AML-193 (cell line): ENCODE results near the gene ANKFY1.
"Not testable (repeated sequence)": the region's sequence is repeated elsewhere in the genome, so short reads cannot be mapped to it uniquely, and the experiment has no call there.

Source experiments
- DNase-seq, 2 experiments: peaks; one replicate each; lab custom pipeline; 2025; lab: John Stamatoyannopoulos, UW

The ANKFY1 gene

DNA sequence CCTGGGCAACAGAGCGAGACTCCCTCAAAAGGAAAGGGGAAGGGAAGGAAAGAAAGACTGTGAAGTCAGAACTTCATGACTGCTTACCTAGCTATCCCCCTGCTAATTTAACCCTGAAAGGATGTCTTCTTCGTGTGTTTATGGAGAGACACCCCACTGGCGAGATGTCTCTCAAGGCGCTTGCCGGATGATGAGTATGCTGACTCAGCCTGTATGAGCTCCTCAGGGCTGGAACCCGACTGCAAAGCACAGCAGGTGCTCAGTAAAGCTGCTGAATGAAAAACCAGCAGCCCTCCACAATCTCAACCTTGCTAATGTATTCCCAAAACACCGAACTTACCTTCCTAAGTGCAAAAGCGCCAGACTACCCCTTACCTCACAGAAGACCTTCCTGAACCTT lies 2.3 kb downstream of the ANKFY1 start:
- no peak for DNase-seq

GRCh38 chr17:4258867-4259266 lies 4.9 kb downstream of the ANKFY1 start:
- no peak for DNase-seq

DNA sequence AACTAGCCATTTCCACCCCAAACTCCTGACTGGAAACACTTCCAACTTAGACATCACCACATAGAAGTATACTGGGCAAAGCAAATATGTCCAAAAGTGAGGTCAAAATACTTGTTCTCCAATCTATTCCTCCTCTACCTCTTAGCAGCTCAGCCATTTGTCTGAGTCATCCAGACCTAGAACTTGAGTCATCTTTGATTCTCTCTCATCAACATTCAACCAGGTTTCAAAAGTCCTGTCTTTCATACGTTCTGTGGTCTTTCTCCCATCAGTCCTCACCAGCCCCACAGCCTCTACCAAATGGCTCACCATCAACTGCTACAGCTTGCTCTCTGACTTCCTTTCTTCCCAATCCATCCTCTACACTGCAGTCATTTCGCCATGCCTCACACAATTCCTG lies 6.8 kb downstream of the ANKFY1 start:
- no peak for DNase-seq

- not testable (repeated sequence) for DNase-seq
These were observed 8.5 kb downstream of the ANKFY1 start for GRCh38 chr17:4255271-4255670.

GRCh38 chr17:4250887-4251286 lies 12.9 kb downstream of the ANKFY1 start:
- no peak for DNase-seq

DNA sequence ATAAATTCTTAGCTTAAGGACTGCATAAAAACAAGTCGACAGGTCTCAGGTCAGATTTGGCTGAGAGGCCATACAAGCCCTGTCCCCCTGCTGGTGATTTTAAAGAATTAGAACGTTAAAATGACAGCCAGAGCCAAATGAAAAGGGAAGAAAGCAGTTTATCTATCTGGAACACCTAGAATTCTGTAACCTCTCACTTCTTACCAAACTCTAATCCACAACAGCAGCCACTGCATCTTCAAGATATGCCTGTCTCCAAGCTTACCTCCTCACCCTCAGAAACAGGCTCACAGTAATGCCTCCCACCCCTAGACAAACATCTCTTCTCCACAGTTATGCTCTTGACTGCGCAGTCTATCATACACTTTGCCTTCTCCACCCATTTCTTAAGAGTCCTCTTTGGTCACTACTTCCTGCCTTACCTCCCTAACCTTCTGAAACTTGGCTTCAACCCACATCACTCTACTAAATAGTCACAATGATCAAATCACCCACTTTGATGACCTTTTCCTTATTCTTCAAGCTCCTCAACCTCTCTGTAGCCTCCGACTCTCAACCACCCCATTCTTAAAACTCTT lies 14.2 kb downstream of the ANKFY1 start:
- DNase-seq = peak; percentile 21 to 41

DNA sequence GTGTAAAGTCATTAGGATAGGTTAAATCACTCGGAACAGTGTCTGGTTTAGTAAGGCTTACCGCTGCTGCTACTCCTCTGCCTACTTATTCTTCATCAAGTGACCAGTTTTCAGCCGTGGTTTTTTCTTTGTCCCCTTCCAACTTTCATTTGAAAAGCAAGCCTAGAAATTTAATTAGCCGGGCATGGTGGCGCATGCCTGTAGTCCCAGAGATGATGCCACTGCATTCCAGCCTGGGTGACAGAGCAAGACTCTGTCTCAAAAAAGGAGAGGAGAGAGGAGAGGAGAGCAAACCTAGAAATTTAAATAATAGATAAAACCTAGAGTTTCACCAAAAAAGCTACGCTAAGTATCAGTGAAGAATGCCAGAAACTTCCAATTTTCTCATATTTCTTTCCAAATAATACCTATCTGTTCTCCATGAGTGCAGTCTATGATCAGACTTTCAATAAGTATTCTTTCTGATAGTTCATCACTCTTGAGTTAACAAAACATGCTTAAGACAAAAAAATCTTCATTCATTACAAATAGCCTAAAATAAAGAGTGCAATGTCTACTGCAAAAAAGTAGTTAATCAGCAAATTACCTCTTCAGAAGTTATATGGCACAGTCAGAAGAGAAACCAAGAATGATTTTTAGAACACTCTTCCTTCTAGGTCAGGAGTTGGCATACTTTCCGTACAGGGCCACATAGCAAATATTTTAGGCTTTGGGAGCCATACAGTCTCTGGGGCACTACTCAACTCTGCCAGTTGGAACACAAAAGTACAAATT lies 15.1 kb downstream of the ANKFY1 start:
- DNase-seq = no peak

- DNase-seq = no peak
These were observed 15.8 kb downstream of the ANKFY1 start for GRCh38 chr17:4247971-4248388.

DNA sequence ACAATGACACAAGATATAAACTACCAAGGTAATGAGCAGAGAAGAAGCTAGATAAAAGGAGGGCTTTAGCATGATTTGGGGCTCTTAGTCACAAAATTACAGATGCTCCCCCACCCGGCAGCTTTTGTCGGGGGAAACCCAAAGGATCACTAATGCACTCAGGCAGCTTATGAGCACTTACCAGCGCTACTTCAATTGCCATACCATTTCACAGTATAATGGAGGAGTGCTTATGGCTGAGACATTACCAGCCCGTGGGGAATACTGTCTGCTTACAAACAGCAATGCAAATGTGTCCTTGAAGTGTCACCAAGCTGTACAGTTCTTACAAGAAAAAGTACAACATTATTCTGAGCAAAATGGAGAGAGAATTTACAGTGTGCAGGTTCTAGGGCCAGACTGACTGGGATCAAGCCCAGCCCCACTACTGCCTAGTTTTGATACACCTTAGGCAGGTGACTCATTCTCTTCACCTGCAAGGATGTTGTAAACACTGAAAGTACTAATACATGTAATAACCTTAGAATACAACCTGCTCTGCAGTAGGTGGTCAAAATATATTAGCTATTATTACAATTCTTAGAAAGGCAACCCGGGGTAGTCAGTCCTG lies 16.3 kb downstream of the ANKFY1 start:
- DNase-seq = no peak

GRCh38 chr17:4246674-4247073 lies 17.1 kb downstream of the ANKFY1 start:
- DNase-seq = no peak

DNA sequence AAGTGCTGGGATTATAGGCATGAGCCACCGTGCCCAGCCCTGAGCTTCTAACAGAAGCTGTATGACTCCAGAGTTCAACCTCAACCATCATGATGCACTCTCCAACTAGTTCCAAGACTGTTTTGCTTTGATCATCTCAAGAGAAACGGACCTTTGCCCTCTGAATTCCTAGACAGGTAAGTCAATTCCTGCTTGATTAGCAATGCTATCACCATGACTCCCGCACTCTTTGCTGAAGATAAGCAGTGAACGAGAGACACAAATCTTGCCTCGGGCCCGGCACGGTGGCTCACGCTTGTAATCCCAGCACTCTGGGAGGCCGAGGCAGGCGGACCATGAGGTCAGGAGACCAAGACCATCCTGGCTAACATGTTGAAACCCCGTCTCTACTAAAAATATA lies 22.2 kb downstream of the ANKFY1 start:
- no peak for DNase-seq

GRCh38 chr17:4236456-4236855 lies 27.3 kb downstream of the ANKFY1 start:
- DNase-seq = no peak

- no peak for DNase-seq
These were observed 28.2 kb downstream of the ANKFY1 start for GRCh38 chr17:4235372-4236279.

- no peak for DNase-seq
These were observed 29.4 kb downstream of the ANKFY1 start for GRCh38 chr17:4234401-4234800.

- no peak for DNase-seq
These were observed 30.0 kb downstream of the ANKFY1 start for GRCh38 chr17:4233668-4234258.

DNA sequence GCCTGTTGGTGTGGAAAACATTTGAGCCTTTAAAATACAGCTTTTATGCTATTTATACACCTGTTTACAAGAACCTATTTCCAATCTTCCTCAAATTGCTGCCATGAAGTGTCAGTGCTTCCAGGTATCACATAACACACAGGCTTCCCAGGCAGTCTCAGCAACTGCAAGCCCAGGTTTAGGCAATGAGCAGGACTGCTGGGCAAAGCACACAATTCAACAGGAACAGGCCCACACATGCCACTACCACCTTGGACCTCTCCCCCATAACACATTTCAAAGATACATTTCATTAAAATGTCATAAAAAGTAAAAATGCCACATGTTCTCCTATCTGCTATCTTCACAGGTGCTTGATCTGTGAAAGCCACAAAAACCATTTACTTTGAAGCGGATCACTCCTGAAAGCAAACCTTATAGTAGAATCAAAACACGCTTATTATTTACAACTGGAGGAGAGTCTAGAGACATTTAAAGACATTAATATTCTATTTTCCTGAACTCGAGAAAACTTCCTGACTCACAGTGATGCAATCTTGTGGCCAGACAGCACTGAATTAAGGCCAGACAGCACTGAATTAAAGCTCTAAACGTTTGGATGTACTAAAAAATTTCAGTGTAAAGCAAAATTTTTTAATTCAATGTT lies 31.5 kb downstream of the ANKFY1 start:
- DNase-seq = no peak

- no peak for DNase-seq
These were observed 33.9 kb downstream of the ANKFY1 start for GRCh38 chr17:4229627-4230541.

GRCh38 chr17:4221899-4222659 lies 41.7 kb downstream of the ANKFY1 start:
- no peak for DNase-seq

DNA sequence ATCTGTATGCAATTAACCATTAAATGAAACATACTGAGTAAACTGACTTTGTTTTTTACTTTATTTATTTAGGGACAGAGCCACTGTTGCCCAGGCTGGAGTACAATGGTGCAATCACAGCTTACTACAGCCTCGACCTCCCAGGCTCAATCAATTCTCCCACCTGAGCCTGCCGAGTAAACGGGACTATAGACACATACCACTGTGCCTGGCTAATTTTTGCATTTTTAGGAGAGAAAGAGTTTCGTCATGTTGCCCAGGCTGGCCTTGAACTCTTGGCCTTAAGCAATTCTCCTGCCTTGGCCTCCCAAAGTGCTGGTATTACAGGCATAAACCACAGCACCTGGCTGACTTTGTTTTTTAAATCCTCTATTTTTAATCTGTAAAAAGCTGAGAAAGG lies 42.6 kb downstream of the ANKFY1 start:
- no peak for DNase-seq

DNA sequence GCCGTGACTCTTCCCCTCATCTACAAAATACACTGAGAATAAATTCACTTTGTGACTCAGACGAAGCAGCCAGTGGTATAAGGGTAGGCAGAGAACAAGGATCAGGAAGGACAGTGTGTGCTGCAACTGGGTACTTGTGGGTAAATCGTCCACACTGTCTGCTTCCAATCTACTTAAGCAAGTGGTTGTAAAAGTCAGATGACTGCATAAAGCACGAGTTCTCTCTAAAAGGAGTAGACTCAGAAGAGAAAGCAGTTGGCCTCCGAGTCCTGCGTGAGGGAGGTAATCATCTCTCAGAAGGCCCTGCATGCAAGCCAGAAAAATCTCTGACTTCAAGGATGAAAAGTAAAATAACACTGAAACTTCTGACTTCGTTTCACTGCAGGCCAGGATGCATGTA lies 43.1 kb downstream of the ANKFY1 start:
- no peak for DNase-seq
